Osteoblast (primary cell): ENCODE results near the gene IL17RD. TPM values are rescaled to one million over a fixed set of nuclear protein-coding genes. Genes with fewer than 3 reads are reported as not detected.
A peak's percentile ranks its signal among the peaks of the same experiment; 100 is the strongest.

Experiments used
- DNase-seq: peaks from one replicate; pipeline ENCODE4 v3.0.0; 2011; ENCODE audit warnings: low spot score, mixed read lengths; ENCODE audit not compliant: insufficient read length; ENCODE audit errors: missing footprints
- H2AFZ ChIP-seq: 2 replicates; pipeline ENCODE4 v1.6.0; 2011; ENCODE audit warnings: mild to moderate bottlenecking, low read length
- H3K27ac ChIP-seq: 2 replicates; pipeline ENCODE4 v1.5.1; 2011; ENCODE audit warnings: mild to moderate bottlenecking, low read depth, low read length, moderate library complexity
- H3K27me3 ChIP-seq: 2 replicates; pipeline ENCODE4 v1.6.0; 2012; ENCODE audit warnings: mild to moderate bottlenecking, control low read depth, inconsistent platforms, low read length, moderate library complexity; ENCODE audit not compliant: insufficient read depth
- H3K36me3 ChIP-seq: 2 replicates; pipeline ENCODE4 v1.5.1; 2011; ENCODE audit warnings: mild to moderate bottlenecking, low read length, control low read depth, moderate library complexity; ENCODE audit not compliant: insufficient read depth
- H3K4me1 ChIP-seq: 2 replicates; pipeline ENCODE4 v1.5.1; 2011; ENCODE audit warnings: mild to moderate bottlenecking, low read length, control low read depth, moderate library complexity; ENCODE audit not compliant: insufficient read depth
- H3K4me2 ChIP-seq: 2 replicates; pipeline ENCODE4 v1.6.0; 2011; ENCODE audit warnings: mild to moderate bottlenecking, low read length; ENCODE audit not compliant: insufficient read depth
- H3K4me3 ChIP-seq: fragments of 200-600 bp; sonication (generic); 3 replicates; pipeline ENCODE4 v1.5.1; 2012; ENCODE audit warnings: mild to moderate bottlenecking, low read length, inconsistent platforms; ENCODE audit not compliant: insufficient read depth
- H3K79me2 ChIP-seq: 2 replicates; pipeline ENCODE4 v1.6.0; 2012; ENCODE audit warnings: mild to moderate bottlenecking, low read length, control low read depth, inconsistent platforms; ENCODE audit not compliant: insufficient read depth
- H3K9me3 ChIP-seq: 2 replicates; pipeline ENCODE4 v1.5.1; 2011; ENCODE audit warnings: low read depth, low read length, control low read depth
- H4K20me1 ChIP-seq: 2 replicates; pipeline ENCODE4 v1.6.0; 2012; ENCODE audit warnings: mild to moderate bottlenecking, low read length, control low read depth; ENCODE audit not compliant: insufficient read depth
- total RNA-seq: library from RNA; depleted of rRNA; stranded (reverse); fragments of >200 nt; gene quantifications from 2 replicates; pipeline ENCODE4 v1.2.3, GENCODE V29; 2012
- TF ChIP-seq, protein P1 (sequence below): IDR thresholded peaks from 2 replicates; pipeline ENCODE4 v1.5.1; 2011; ENCODE audit warnings: mild to moderate bottlenecking, low read depth, low read length, moderate library complexity; ENCODE audit errors: extremely low read depth

The IL17RD gene
- total RNA-seq, 1 donor: 2.2 TPM

DNA sequence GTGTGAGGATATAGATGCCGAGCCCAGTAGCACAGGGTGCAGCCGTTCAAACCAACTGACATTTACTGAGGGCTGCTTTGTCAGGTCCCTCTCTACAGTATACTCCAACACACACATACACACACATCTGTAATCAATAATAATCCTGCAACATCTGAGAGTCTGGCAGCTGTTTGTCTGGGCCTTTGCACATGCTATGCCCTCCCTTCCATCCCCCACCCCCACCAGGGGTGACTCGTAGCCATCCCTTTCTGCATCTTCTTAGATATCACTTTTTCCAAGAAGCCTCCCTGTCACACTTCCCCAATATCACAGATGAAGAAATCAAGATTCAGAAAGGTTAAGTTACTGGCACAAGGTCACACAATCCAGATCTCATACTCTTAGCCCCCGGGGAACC is 91.0 kb downstream of the IL17RD start:
- H3K27ac ChIP-seq: no peak overlapping the region
- no peak overlapping the region for H3K4me2 ChIP-seq
- peaks cover 30% of the 10 kb centered on the region for H3K27me3 ChIP-seq
- peaks cover 8% of the 10 kb centered on the region for H3K4me1 ChIP-seq
- TF ChIP-seq, protein P1, sequence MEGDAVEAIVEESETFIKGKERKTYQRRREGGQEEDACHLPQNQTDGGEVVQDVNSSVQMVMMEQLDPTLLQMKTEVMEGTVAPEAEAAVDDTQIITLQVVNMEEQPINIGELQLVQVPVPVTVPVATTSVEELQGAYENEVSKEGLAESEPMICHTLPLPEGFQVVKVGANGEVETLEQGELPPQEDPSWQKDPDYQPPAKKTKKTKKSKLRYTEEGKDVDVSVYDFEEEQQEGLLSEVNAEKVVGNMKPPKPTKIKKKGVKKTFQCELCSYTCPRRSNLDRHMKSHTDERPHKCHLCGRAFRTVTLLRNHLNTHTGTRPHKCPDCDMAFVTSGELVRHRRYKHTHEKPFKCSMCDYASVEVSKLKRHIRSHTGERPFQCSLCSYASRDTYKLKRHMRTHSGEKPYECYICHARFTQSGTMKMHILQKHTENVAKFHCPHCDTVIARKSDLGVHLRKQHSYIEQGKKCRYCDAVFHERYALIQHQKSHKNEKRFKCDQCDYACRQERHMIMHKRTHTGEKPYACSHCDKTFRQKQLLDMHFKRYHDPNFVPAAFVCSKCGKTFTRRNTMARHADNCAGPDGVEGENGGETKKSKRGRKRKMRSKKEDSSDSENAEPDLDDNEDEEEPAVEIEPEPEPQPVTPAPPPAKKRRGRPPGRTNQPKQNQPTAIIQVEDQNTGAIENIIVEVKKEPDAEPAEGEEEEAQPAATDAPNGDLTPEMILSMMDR: no peak
- no peaks in the 10 kb centered on the region for H3K9me3 ChIP-seq
- DNase-seq: no peak
- no peaks in the 10 kb centered on the region for H3K79me2 ChIP-seq
- H3K36me3 ChIP-seq: no peaks in the 10 kb centered on the region
- no peaks in the 10 kb centered on the region for H4K20me1 ChIP-seq
- H3K4me3 ChIP-seq: no peak overlapping the region
- no peak overlapping the region for H2AFZ ChIP-seq

DNA sequence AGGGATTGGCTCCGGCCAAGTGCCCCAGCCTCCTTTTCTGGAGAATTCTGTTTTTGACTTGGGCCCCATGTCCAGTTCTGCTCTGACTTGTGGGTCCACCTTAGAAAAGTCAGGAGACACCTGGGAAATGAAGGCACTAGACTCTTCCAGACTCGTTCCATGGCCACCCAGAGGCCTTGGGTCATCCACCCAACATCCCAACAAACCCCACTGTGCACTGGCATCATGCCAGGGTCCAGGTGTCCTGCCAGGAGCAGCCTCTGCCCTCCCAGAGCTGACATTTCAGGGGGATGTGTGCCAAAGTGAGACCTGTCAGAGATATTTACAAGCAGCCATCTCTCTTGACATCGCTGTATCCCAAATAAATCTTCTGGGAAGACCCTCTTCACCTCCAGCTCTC is 91.5 kb downstream of the IL17RD start:
- H3K9me3 ChIP-seq: no peaks in the 10 kb centered on the region
- no peak for DNase-seq
- H3K4me2 ChIP-seq: no peak overlapping the region
- H3K4me3 ChIP-seq: no peak overlapping the region
- peaks cover 8% of the 10 kb centered on the region for H3K4me1 ChIP-seq
- H4K20me1 ChIP-seq: no peaks in the 10 kb centered on the region
- TF ChIP-seq, protein P1: no peak
- H3K27ac ChIP-seq: no peak overlapping the region
- no peaks in the 10 kb centered on the region for H3K36me3 ChIP-seq
- no peaks in the 10 kb centered on the region for H3K79me2 ChIP-seq
- H2AFZ ChIP-seq: no peak overlapping the region
- H3K27me3 ChIP-seq: peaks cover 26% of the 10 kb centered on the region

DNA sequence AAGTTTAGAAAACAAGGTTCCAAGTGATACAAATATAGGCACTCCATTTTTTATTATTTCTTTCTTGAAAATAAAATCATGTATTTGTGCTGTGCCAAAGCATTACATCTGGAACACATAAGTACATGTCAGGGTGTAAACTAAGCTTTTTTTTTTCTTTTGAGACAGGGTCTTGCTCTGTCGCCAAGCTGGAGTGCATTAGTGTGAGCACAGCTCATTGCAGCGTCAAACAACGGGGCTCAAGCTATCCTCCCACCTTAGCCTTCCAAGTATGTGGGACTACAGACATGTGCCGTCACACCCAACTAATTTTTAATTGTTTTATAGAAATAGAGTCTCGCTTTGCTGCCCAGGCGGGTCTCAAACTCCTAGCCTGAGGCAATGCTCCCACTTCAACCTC is 95.7 kb downstream of the IL17RD start:
- H3K4me2 ChIP-seq: no peak overlapping the region
- no peak for DNase-seq
- TF ChIP-seq, protein P1: no peak
- H3K9me3 ChIP-seq: no peaks in the 10 kb centered on the region
- no peaks in the 10 kb centered on the region for H3K79me2 ChIP-seq
- no peaks in the 10 kb centered on the region for H3K27me3 ChIP-seq
- no peak overlapping the region for H3K27ac ChIP-seq
- H2AFZ ChIP-seq: no peak overlapping the region
- H3K4me3 ChIP-seq: no peak overlapping the region
- no peaks in the 10 kb centered on the region for H3K36me3 ChIP-seq
- no peaks in the 10 kb centered on the region for H4K20me1 ChIP-seq
- peaks cover 13% of the 10 kb centered on the region for H3K4me1 ChIP-seq

DNA sequence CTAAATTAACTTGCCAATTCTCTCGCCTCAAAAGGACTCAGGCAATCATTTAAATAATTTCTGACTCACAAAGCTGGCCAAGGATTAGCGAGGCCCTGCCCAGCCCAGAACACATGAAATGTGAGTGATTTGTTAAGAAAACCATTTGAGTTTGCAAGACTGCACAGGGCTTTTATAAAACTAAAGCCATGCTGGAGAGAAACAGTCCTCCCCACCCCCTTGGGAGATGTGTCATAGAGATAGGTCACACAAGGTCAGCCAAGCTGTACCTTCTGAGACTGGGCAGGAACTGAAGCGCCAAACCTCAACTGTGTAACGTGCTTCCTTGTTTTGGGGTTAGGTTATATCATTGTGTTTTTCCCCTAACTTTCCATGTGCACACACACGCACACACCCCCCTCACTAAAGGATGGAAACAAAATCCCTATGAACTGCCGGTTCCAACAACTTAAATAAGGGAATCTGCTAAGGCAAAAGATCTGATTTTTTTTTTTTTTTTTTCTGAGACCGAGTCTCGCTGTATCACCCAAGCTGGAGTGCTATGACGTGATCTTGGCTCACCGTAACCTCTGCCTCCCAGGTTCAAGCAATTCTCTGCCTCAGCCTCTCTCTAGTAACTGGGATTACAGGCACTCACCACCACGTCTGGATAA is 96.6 kb downstream of the IL17RD start:
- peak overlapping the region; percentile 18 for H3K27ac ChIP-seq
- H3K4me2 ChIP-seq: peak overlapping the region; percentile 68
- H3K4me1 ChIP-seq: peaks cover 13% of the 10 kb centered on the region
- TF ChIP-seq, protein P1: no peak
- no peaks in the 10 kb centered on the region for H3K36me3 ChIP-seq
- H4K20me1 ChIP-seq: no peaks in the 10 kb centered on the region
- H3K27me3 ChIP-seq: no peaks in the 10 kb centered on the region
- DNase-seq: peak; percentile 85
- no peaks in the 10 kb centered on the region for H3K9me3 ChIP-seq
- H2AFZ ChIP-seq: no peak overlapping the region
- H3K4me3 ChIP-seq: peak overlapping the region; percentile 20
- no peaks in the 10 kb centered on the region for H3K79me2 ChIP-seq
